SK-N-SH treated with all-trans-retinoic acid at 6 μM for 48 hours (cell line): Measurements from ENCODE around the gene ACMSD.

ENCODE experiments used
- ARNTL ChIP-seq: fragments of 450-650 bp; formaldehyde crosslinking; IDR thresholded peaks from 2 replicates; pipeline ENCODE4 v1.5.0; 2020; ENCODE audit warnings: low read depth, mild to moderate bottlenecking, moderate library complexity, borderline replicate concordance
- CSDC2 ChIP-seq: fragments of 250-450 bp; sonication (Bioruptor Pico); IDR thresholded peaks from 2 replicates; pipeline ENCODE4 v1.5.0; 2020; ENCODE audit warnings: mild to moderate bottlenecking, moderate library complexity
- TF ChIP-seq, protein P1 (sequence below): fragments of 250-450 bp; sonication (Bioruptor Pico); IDR thresholded peaks from 2 replicates; pipeline ENCODE4 v1.8.0; 2020; ENCODE audit warnings: mild to moderate bottlenecking, moderate library complexity, borderline replicate concordance

DNA sequence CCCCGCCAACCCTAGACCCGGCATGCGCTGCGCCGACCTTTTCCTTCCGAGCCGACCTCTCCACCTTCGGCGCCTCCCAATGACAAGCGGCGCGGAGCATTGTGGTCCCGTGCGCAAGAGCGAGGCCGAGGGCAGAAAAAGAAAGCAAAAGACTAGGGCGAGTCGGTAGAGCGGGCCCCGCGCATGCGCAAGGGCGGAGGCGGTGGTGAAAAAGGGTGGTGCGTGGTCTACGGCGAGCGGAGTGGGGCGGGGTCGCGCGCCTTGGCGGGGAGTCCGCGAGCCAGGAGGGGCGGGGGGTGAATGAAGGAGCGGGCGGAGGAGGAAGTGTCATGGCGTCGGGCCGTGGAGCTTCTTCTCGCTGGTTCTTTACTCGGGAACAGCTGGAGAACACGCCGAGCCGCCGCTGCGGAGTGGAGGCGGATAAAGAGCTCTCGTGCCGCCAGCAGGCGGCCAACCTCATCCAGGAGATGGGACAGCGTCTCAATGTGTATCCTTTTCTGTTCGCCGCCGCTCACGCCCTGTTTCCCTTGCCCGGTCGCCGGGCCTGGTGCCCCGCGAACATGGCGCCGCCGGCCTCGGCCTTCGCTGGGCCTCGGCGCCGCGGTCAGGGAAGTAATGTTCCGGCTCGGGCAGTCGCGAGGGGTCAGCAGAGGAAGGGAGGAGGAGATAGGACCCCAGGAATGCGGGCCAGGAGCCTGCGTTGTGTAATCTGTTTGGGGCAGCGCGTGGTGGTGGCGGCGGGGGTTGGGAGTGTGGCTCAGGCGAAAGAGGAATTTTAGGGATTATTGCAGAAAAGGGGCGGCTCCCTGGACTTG lies 80.3 kb downstream of the ACMSD start, which contains the start of gene CCNT2:
- no peak for TF ChIP-seq ARNTL (CRISPR knock-in tag)
- TF ChIP-seq, protein P1, sequence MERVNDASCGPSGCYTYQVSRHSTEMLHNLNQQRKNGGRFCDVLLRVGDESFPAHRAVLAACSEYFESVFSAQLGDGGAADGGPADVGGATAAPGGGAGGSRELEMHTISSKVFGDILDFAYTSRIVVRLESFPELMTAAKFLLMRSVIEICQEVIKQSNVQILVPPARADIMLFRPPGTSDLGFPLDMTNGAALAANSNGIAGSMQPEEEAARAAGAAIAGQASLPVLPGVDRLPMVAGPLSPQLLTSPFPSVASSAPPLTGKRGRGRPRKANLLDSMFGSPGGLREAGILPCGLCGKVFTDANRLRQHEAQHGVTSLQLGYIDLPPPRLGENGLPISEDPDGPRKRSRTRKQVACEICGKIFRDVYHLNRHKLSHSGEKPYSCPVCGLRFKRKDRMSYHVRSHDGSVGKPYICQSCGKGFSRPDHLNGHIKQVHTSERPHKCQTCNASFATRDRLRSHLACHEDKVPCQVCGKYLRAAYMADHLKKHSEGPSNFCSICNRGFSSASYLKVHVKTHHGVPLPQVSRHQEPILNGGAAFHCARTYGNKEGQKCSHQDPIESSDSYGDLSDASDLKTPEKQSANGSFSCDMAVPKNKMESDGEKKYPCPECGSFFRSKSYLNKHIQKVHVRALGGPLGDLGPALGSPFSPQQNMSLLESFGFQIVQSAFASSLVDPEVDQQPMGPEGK (CRISPR knock-in tag), result no peak
- TF ChIP-seq CSDC2, result no peak
